Astrocyte (in vitro differentiated cells and primary cell): ENCODE measurements around the gene IQGAP2. TPM values are rescaled to one million over a fixed set of nuclear protein-coding genes. Genes with fewer than 3 reads are reported as not detected.

Experiments
- DNase-seq: peaks from one replicate; pipeline ENCODE4 v3.0.0-alpha.2; 2010; ENCODE audit warnings: low read depth
- FAIRE-seq: peaks from 2 replicates; lab custom pipeline; 2011; peaks lifted over from hg19 to GRCh38; lab: Jason Lieb, UNC
- H2AFZ ChIP-seq: 2 replicates; pipeline ENCODE4 v1.6.0; 2012; ENCODE audit warnings: low read depth, low read length, inconsistent platforms
- H3K27ac ChIP-seq: 2 replicates; pipeline ENCODE4 v1.5.1; 2011; ENCODE audit warnings: low read depth, low read length, inconsistent platforms
- H3K27me3 ChIP-seq: 2 replicates; pipeline ENCODE4 v1.6.0; 2011; ENCODE audit warnings: low read length, inconsistent platforms; ENCODE audit not compliant: insufficient read depth
- H3K36me3 ChIP-seq: 2 replicates; pipeline ENCODE4 v1.5.1; 2011; ENCODE audit warnings: low read length, inconsistent platforms; ENCODE audit not compliant: insufficient read depth
- H3K4me1 ChIP-seq: 2 replicates; pipeline ENCODE4 v1.5.1; 2011; ENCODE audit warnings: low read length, inconsistent platforms; ENCODE audit not compliant: insufficient read depth
- H3K4me2 ChIP-seq: 2 replicates; pipeline ENCODE4 v1.6.0; 2012; ENCODE audit warnings: low read length, inconsistent platforms
- H3K4me3 ChIP-seq: 2 replicates; pipeline ENCODE4 v1.5.1; 2011; ENCODE audit warnings: low read depth, mild to moderate bottlenecking, low read length, inconsistent platforms; ENCODE audit not compliant: insufficient read depth
- H3K79me2 ChIP-seq: 2 replicates; pipeline ENCODE4 v1.6.0; 2012; ENCODE audit warnings: mild to moderate bottlenecking, low read length, inconsistent platforms; ENCODE audit not compliant: insufficient read depth
- H3K9ac ChIP-seq: 2 replicates; pipeline ENCODE4 v1.6.0; 2012; ENCODE audit warnings: mild to moderate bottlenecking, low read length, inconsistent platforms
- H3K9me3 ChIP-seq: 2 replicates; pipeline ENCODE4 v1.5.1; 2012; ENCODE audit warnings: low read depth, mild to moderate bottlenecking, low read length, inconsistent platforms; ENCODE audit not compliant: insufficient read depth
- H4K20me1 ChIP-seq: 2 replicates; pipeline ENCODE4 v1.6.0; 2012; ENCODE audit warnings: low read length, inconsistent platforms; ENCODE audit not compliant: insufficient read depth
- H3K27ac Mint-ChIP-seq: one replicate; pipeline ENCODE4 v1.8.0; 2021; ENCODE audit warnings: mild to moderate bottlenecking, mixed read lengths; ENCODE audit not compliant: unreplicated experiment
- H3K27me3 Mint-ChIP-seq: one replicate; pipeline ENCODE4 v1.8.0; 2021; ENCODE audit warnings: low read depth, mixed read lengths; ENCODE audit not compliant: unreplicated experiment
- H3K36me3 Mint-ChIP-seq: one replicate; pipeline ENCODE4 v1.8.0; 2021; ENCODE audit warnings: low read depth, mixed read lengths; ENCODE audit not compliant: unreplicated experiment
- H3K4me1 Mint-ChIP-seq: one replicate; pipeline ENCODE4 v1.8.0; 2021; ENCODE audit warnings: low read depth, mixed read lengths; ENCODE audit not compliant: unreplicated experiment
- H3K4me3 Mint-ChIP-seq: one replicate; pipeline ENCODE4 v1.8.0; 2021; ENCODE audit warnings: mild to moderate bottlenecking, moderate library complexity, mixed read lengths; ENCODE audit not compliant: unreplicated experiment
- H3K9me3 Mint-ChIP-seq: one replicate; pipeline ENCODE4 v1.8.0; 2021; ENCODE audit warnings: mild to moderate bottlenecking, mixed read lengths; ENCODE audit not compliant: unreplicated experiment
- CTCF ChIP-seq: IDR thresholded peaks from 2 replicates; pipeline ENCODE4 v1.5.1; 2011; ENCODE audit warnings: low read depth, mild to moderate bottlenecking, inconsistent platforms, low read length, moderate library complexity; ENCODE audit not compliant: insufficient read depth
- EZH2 ChIP-seq: IDR thresholded peaks from 2 replicates; pipeline ENCODE4 v1.6.1; 2012; ENCODE audit warnings: mild to moderate bottlenecking, low read length, inconsistent platforms; ENCODE audit not compliant: insufficient read depth
- total RNA-seq: library from RNA; stranded (reverse); gene quantifications from 2 replicates; pipeline ENCODE4 v1.2.1, GENCODE V29; 2021

Gene IQGAP2
- total RNA-seq, 1 donor from 2014 or later: 2.9 TPM

DNA sequence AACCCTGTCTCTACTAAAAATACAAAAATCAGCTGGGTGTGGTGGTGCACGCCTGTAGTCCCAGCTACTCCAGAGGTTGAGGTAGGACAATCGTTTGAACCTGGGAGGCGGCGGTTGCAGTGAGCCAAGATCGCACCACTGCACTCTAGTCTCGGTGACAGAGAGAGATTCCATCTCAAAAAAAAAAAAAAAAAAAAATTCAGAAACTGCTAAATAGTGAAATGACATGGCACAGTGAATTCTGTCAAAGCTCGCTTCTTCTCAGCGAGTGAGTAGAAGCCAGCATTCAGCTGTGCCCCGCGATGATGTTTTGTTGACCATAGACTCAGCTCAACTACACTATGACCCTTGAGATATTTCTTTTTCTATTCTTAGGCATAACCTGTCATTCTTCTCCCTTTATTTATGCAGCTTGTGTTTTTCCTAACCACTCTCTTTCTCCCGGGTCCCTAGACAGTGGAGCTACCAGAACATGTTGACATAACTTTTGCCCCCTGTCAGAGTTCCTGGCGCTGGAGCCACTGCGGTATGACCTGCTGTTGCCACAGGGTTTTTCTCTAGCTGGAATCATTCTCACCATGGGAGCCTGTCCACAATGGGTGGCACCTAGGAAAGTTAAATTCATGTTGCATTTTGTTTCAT lies 13.5 kb upstream of the IQGAP2 start:
- no peak overlapping the region for H3K4me2 ChIP-seq
- H3K36me3 ChIP-seq: no peaks in the 10 kb centered on the region
- H3K79me2 ChIP-seq: no peaks in the 10 kb centered on the region
- Mint-ChIP-seq H3K4me1 (peaks cover 7% of the 10 kb centered on the region), H3K4me3 (no peak overlapping the region), H3K9me3 (no peaks in the 10 kb centered on the region), H3K36me3 (no peaks in the 10 kb centered on the region), H3K27ac (no peak overlapping the region), H3K27me3 (peaks cover 3% of the 10 kb centered on the region)
- no peaks in the 10 kb centered on the region for H4K20me1 ChIP-seq
- H3K9me3 ChIP-seq: no peaks in the 10 kb centered on the region
- no peaks in the 10 kb centered on the region for H3K27me3 ChIP-seq
- H3K27ac ChIP-seq: no peak overlapping the region
- no peak overlapping the region for H3K4me3 ChIP-seq
- TF ChIP-seq CTCF: no peak
- no peak for TF ChIP-seq EZH2
- FAIRE-seq: no peak
- H3K9ac ChIP-seq: no peak overlapping the region
- no peaks in the 10 kb centered on the region for H3K4me1 ChIP-seq
- no peak for DNase-seq
- H2AFZ ChIP-seq: no peak overlapping the region

DNA sequence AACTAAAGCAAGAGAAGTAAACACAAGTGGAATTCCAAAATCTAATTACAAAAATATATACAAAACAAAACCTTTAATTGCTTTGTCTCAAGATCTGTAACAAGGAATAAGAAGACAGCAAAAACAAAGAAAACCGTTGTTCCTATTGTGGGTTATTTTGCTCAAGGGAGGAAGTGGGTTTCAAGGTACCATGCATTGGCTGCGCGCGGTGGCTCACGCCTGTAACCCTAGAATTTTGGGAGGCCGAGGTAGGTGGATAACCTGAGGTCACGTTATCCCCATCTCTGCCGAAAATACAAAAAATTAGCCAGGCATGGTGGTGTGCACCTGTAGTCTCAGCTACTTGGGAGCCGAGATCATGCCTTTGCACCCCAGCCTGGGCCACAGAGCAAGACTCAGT lies 12.1 kb upstream of the IQGAP2 start:
- no peak overlapping the region for H3K27ac Mint-ChIP-seq

More for the DNA sequence above, 12.1 kb upstream of the IQGAP2 start:
- H3K27me3 Mint-ChIP-seq: no peaks in the 10 kb centered on the region
- Histone ChIP-seq H3K27me3 (no peaks in the 10 kb centered on the region), H3K4me2 (no peak overlapping the region), H3K27ac (no peak overlapping the region), H3K9me3 (no peaks in the 10 kb centered on the region), H3K36me3 (no peaks in the 10 kb centered on the region), H3K4me1 (no peaks in the 10 kb centered on the region), H3K9ac (no peak overlapping the region), H3K79me2 (no peaks in the 10 kb centered on the region), H2AFZ (no peak overlapping the region), H4K20me1 (no peaks in the 10 kb centered on the region), H3K4me3 (no peak overlapping the region)
- H3K36me3 Mint-ChIP-seq: no peaks in the 10 kb centered on the region
- FAIRE-seq (no peak), DNase-seq (no peak)
- TF ChIP-seq CTCF: no peak
- TF ChIP-seq EZH2: no peak
- no peak overlapping the region for H3K4me3 Mint-ChIP-seq
- peaks cover 7% of the 10 kb centered on the region for H3K4me1 Mint-ChIP-seq
- no peaks in the 10 kb centered on the region for H3K9me3 Mint-ChIP-seq
